ENCODE results near the gene HDAC8. TPM values are rescaled to one million over a fixed set of nuclear protein-coding genes. Genes with fewer than 3 reads are reported as not detected.

HDAC8 gene
- polyA plus RNA-seq, 2 of the 4 experiments (the other 2 are of a cell fraction), result 28.7 to 38.3 TPM

- TF ChIP-seq ELK1 (IDR thresholded peaks at IDR 0.05; ENCODE audit: low read depth, low read length) (no peak), CEBPB (IDR thresholded peaks at IDR 0.05) (no peak), POLR2AphosphoS2 (conservative IDR thresholded peaks at IDR 0.05; ENCODE audit: low read length) (no peak), NFE2L2 (conservative IDR thresholded peaks at IDR 0.05; ENCODE audit: low read length) (no peak), EHF (CRISPR knock-in tag; IDR thresholded peaks at IDR 0.05) (no peak), ZC3H11A (IDR thresholded peaks at IDR 0.05) (no peak), NPAS2 (CRISPR knock-in tag; IDR thresholded peaks at IDR 0.05; ENCODE audit: borderline replicate concordance) (no peak), RARB (CRISPR knock-in tag; IDR thresholded peaks at IDR 0.05) (no peak), FOSL2 (IDR thresholded peaks at IDR 0.05) (no peak), FOSL2 (CRISPR knock-in tag; IDR thresholded peaks at IDR 0.05) (no peak), CBX8 (IDR thresholded peaks at IDR 0.05) (no peak)
- TF ChIP-seq, protein P1, sequence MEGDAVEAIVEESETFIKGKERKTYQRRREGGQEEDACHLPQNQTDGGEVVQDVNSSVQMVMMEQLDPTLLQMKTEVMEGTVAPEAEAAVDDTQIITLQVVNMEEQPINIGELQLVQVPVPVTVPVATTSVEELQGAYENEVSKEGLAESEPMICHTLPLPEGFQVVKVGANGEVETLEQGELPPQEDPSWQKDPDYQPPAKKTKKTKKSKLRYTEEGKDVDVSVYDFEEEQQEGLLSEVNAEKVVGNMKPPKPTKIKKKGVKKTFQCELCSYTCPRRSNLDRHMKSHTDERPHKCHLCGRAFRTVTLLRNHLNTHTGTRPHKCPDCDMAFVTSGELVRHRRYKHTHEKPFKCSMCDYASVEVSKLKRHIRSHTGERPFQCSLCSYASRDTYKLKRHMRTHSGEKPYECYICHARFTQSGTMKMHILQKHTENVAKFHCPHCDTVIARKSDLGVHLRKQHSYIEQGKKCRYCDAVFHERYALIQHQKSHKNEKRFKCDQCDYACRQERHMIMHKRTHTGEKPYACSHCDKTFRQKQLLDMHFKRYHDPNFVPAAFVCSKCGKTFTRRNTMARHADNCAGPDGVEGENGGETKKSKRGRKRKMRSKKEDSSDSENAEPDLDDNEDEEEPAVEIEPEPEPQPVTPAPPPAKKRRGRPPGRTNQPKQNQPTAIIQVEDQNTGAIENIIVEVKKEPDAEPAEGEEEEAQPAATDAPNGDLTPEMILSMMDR (IDR thresholded peaks at IDR 0.05), result peak; percentile 45
Observed at GRCh38 chrX:72540318-72540717, 32.3 kb downstream of the HDAC8 start (continued).

- H3K4me2 ChIP-seq, result no peak overlapping the region
Observed at GRCh38 chrX:72539822-72540221, 32.8 kb downstream of the HDAC8 start.

GRCh38 chrX:72536542-72536941, 36.1 kb downstream of the HDAC8 start:
- Histone ChIP-seq H3K4me3 (no peak overlapping the region), H3K4me2 (no peak overlapping the region), H3K9me3 (no peaks in the 10 kb centered on the region), H3K27ac (no peak overlapping the region), H3K4me1 (no peaks in the 10 kb centered on the region)
- FAIRE-seq (no peak), DNase-seq (ENCODE audit: low read depth in 1 of 2, low spot score in 1 of 2) (no peak), ATAC-seq (no peak)
- ChIA-PET POLR2A (interaction anchor here (0.5 kb wide), 1 partner anchor 23 kb away, joined by 3 read pairs; no protein-coding TSS in a partner anchor), CTCF (no interaction called here)
- TF ChIP-seq, protein P1 (IDR thresholded peaks at IDR 0.05), result no peak
- TF ChIP-seq ZFP36 (IDR thresholded peaks at IDR 0.05; ENCODE audit: borderline replicate concordance, partially characterized antibody) (no peak), KDM1A (IDR thresholded peaks at IDR 0.05; ENCODE audit: low read depth) (no peak)
- WGBS (ENCODE audit: missing lambda C conversion rate), result 95% methylated on average over 1 of the region's 1 CpG

More at GRCh38 chrX:72539822-72540221, 32.8 kb downstream of the HDAC8 start:
- no peak for ATAC-seq
- WGBS (ENCODE audit: missing lambda C conversion rate), result 94% methylated on average over 2 of the region's 2 CpGs
- ChIA-PET CTCF (interaction anchor here (0.7 to 3.2 kb wide), 6 partner anchors 11 to 296 kb away, joined by 3 to 10 read pairs (median 6); partner anchors contain the start of gene RPS4X), POLR2A (no interaction called here)
- H3K4me1 ChIP-seq, result no peaks in the 10 kb centered on the region
- no peak for DNase-seq (ENCODE audit: low read depth in 1 of 2, low spot score in 1 of 2)
- H3K9me3 ChIP-seq, result no peaks in the 10 kb centered on the region
- FAIRE-seq, result no peak
- H3K27ac ChIP-seq, result no peak overlapping the region
- no peak overlapping the region for H3K4me3 ChIP-seq
- TF ChIP-seq CHD2 (IDR thresholded peaks at IDR 0.05; ENCODE audit: low read length, partially characterized antibody) (no peak), NFE2L2 (conservative IDR thresholded peaks at IDR 0.05; ENCODE audit: low read length) (no peak), RNF2 (IDR thresholded peaks at IDR 0.05; ENCODE audit: borderline replicate concordance, low read depth) (no peak), HOXB5 (CRISPR knock-in tag; IDR thresholded peaks at IDR 0.05) (no peak)

All from A549 (cell line).